Heart right ventricle (tissue), 16 donors: ENCODE results near the gene PSMD13. TPM values are rescaled to one million over a fixed set of nuclear protein-coding genes. Genes with fewer than 3 reads are reported as not detected.
A peak's percentile ranks its signal among the peaks of the same experiment; 100 is the strongest.

Experiments
- ATAC-seq, 8 donors: fragments of 200-7000 bp; cut with Tn5 transposase; one replicate each; pipeline ENCODE4 v1.9.1; 2020; ENCODE audit warnings: mild to moderate bottlenecking in 8 of 8, moderate library complexity in 8 of 8, moderate number of reproducible peaks in 1 of 8
- DNase-seq, 2 donors: peaks; one replicate each; pipeline ENCODE4 v3.0.0-alpha.2; 2020
- H3K27ac ChIP-seq, 10 donors: fragments of 200-600 bp; sonication (generic) in 2 of 10; one replicate each; pipeline versions ENCODE4 v1.5.0 to v1.8.0; 2020 to 2022; ENCODE audit warnings: mild to moderate bottlenecking in 3 of 10
- H3K27me3 ChIP-seq, 7 donors: fragments of 200-600 bp; one replicate each; pipeline ENCODE4 v1.8.0; 2021 to 2022; ENCODE audit warnings: mild to moderate bottlenecking in 2 of 7
- H3K36me3 ChIP-seq, 9 donors: fragments of 200-600 bp; sonication (generic) in 1 of 9; one replicate each; pipeline versions ENCODE4 v1.5.0 to v1.8.0; 2020 to 2022; ENCODE audit warnings: mild to moderate bottlenecking in 2 of 9
- H3K4me1 ChIP-seq, 9 donors: fragments of 200-600 bp; sonication (generic) in 1 of 9; one replicate each; pipeline versions ENCODE4 v1.5.0 to v1.8.0; 2020 to 2022; ENCODE audit warnings: mild to moderate bottlenecking in 4 of 9
- H3K4me3 ChIP-seq, 10 donors: fragments of 200-600 bp; sonication (generic) in 2 of 10; one replicate each; pipeline versions ENCODE4 v1.5.0 to v1.8.0; 2020 to 2022; ENCODE audit warnings: mild to moderate bottlenecking in 7 of 10, moderate library complexity in 2 of 10
- H3K9me3 ChIP-seq, 11 donors: fragments of 200-600 bp in 10 of 11; sonication (generic) in 2 of 11; one replicate each; pipeline versions ENCODE4 v1.5.0 to v1.8.0; 2013 to 2022; ENCODE audit warnings: mild to moderate bottlenecking in 2 of 11, control low read depth in 1 of 11, moderate library complexity in 1 of 11
- CTCF ChIP-seq, 9 donors: fragments of 200-600 bp; sonication (generic) in 2 of 9; IDR thresholded peaks; one replicate each; pipeline versions ENCODE4 v1.5.0 to v1.8.0; 2021 to 2022; ENCODE audit warnings: antibody characterized with exemption in 9 of 9, mild to moderate bottlenecking in 5 of 9, moderate library complexity in 1 of 9
- WGBS, 2 donors: extraction: QIAGEN DNeasy Blood & Tissue Kit; methylation state at CpG; one replicate each; pipeline ENCODE4 v1.1.7; 2013; ENCODE audit warnings: inconsistent platforms in 1 of 2; 5-methylcytosine and 5-hydroxymethylcytosine counted together
- intact Hi-C, 10 donors: fragments of 100-400 bp; cut with DNase I; formaldehyde crosslinking; loops; one replicate each; pipeline versions ENCODE4 v1.11.1 to v1.14.2; 2022
- polyA plus RNA-seq, 2 donors: library from polyadenylated mRNA; stranded (reverse); fragments of 200-250 nt; gene quantifications; one replicate each; pipeline ENCODE4 v1.2.3, GENCODE V29; 2013
- total RNA-seq, 10 donors: library from RNA; stranded (reverse); fragmentation: NEBNext Ultra II Directional in 3 of 10; extraction: Animal tissue kit (Norgen Biotek cat#: 25700) in 3 of 10; gene quantifications; one replicate each; pipeline versions ENCODE4 v1.2.1 to v1.2.4, GENCODE V29; 2021 to 2023
- donor health status: Arrhythmogenic right ventricular cardiomyopathy.
- donor health status: ischemic (EF 13 %, LVEDD 7.1; RV severe dilation, severe dysfunction).
- donor health status: healthy with polysubstance abuse.
- donor health status: DM: no; HTN: yes; CAD: no.
- donor health status: DM: no; HTN: no; CAD: no.
- donor health status: ischemic (EF 25% LVEDD 6.9; RV normal size, moderate dysfunction).
- donor health status: ischemic (EF 25% LVEDD 5.7; RV mildly dilated, moderate dysfunction).
- donor health status: healthy.
- donor health status: DM: yes; HTN: yes; CAD: no.
- donor health status: Ischemic cardiomyopathy.
- donor health status: ischemic (EF 35%, LVEDD 5.7; RV mildly dilated, moderate dysfunction).
- donor health status: nonischemic (EF 11% LVEDD 7.7; RV severe dilation, severe dysfunction).
- donor health status: DM: yes; HTN: yes; CAD: no.
- donor health status: PGD.
- donor health status: ischemic (EF 29% LVEDD 5.4; RV normal size, mild dysfunction).
- donor health status: nonischemic (EF 23%, LVEDD 6.1; RV moderate dilation, normal function).

Gene PSMD13
- total and polyA plus RNA-seq, 12 donors, result 78.7 to 163 (median 94.4) TPM

- intact Hi-C loops, result loop anchor here in 1 of 10 donors (10.0 kb wide), 1 partner anchor 295 kb away; the partner anchor contains the start of gene RNH1
- Histone ChIP-seq H3K36me3 (peaks cover 0 to 65% (median 43%) of the 10 kb centered on the region in 9 donors), H3K9me3 (no peaks in the 10 kb centered on the region), H3K27me3 (no peaks in the 10 kb centered on the region), H3K27ac (peak overlapping the region in 4 of 10 donors; percentile 21 to 100 (median 97)), H3K4me3 (peak overlapping the region in 7 of 10 donors; percentile 20 to 96 (median 90)), H3K4me1 (peaks cover 20 to 44% (median 37%) of the 10 kb centered on the region in 9 donors)
- ATAC-seq (no peak), DNase-seq (peak in 1 of 2 donors; percentile 3)
- 87% methylated on average over 9 of the region's 9 CpGs for WGBS, 2 donors
- no peak for TF ChIP-seq CTCF (IDR thresholded peaks at IDR 0.05)
Observed at GRCh38 chr11:210122-210802, 26.5 kb upstream of the PSMD13 start.

- Histone ChIP-seq H3K9me3 (no peaks in the 10 kb centered on the region), H3K4me1 (peaks cover 15 to 38% (median 31%) of the 10 kb centered on the region in 9 donors), H3K4me3 (no peak overlapping the region), H3K36me3 (peaks cover 0 to 65% (median 47%) of the 10 kb centered on the region in 9 donors), H3K27me3 (no peaks in the 10 kb centered on the region), H3K27ac (peak overlapping the region in 1 of 10 donors; percentile 21)
- 83 to 89% methylated on average over 5 of the region's 5 CpGs for WGBS, 2 donors
- intact Hi-C loops, result loop anchor here in 1 of 10 donors (10.0 kb wide), 1 partner anchor 294 kb away; the partner anchor contains the start of gene RNH1
- DNase-seq (no peak), ATAC-seq (no peak)
- TF ChIP-seq CTCF (IDR thresholded peaks at IDR 0.05), result no peak
Observed at GRCh38 chr11:210803-211180, 26.0 kb upstream of the PSMD13 start.

- Histone ChIP-seq H3K4me1 (peaks cover 11 to 33% (median 26%) of the 10 kb centered on the region in 9 donors), H3K27me3 (no peaks in the 10 kb centered on the region), H3K36me3 (peaks cover 0 to 69% (median 47%) of the 10 kb centered on the region in 9 donors), H3K27ac (no peak overlapping the region), H3K9me3 (no peaks in the 10 kb centered on the region), H3K4me3 (no peak overlapping the region)
- DNase-seq (no peak), ATAC-seq (no peak)
- WGBS, 2 donors, result 67 to 76% methylated on average over 5 of the region's 5 CpGs
- intact Hi-C loops, result loop anchor here in 1 of 10 donors (10.0 kb wide), 1 partner anchor 294 kb away; the partner anchor contains the start of gene RNH1
- TF ChIP-seq CTCF (IDR thresholded peaks at IDR 0.05), result no peak
Observed at GRCh38 chr11:211295-211694, 25.5 kb upstream of the PSMD13 start.

GRCh38 chr11:211741-212140 is 25.0 kb upstream of the PSMD13 start:
- peaks cover 8 to 30% (median 23%) of the 10 kb centered on the region in 9 donors for H3K4me1 ChIP-seq
- DNase-seq (no peak), ATAC-seq (no peak)
- intact Hi-C loops, result loop anchor here in 1 of 10 donors (10.0 kb wide), 1 partner anchor 293 kb away; the partner anchor contains the start of gene RNH1
- no peaks in the 10 kb centered on the region for H3K27me3 ChIP-seq
- H3K36me3 ChIP-seq, result peaks cover 0 to 74% (median 47%) of the 10 kb centered on the region in 9 donors
- H3K9me3 ChIP-seq, result no peaks in the 10 kb centered on the region
- no peak overlapping the region for H3K4me3 ChIP-seq
- no peak overlapping the region for H3K27ac ChIP-seq
- no peak for TF ChIP-seq CTCF (IDR thresholded peaks at IDR 0.05)
- WGBS, 2 donors, result 87 to 89% methylated on average over 9 of the region's 9 CpGs
